Hepatocyte (in vitro differentiated cells): ENCODE data around the gene ANKRD35.

ENCODE experiments used
- CTCF ChIP-seq: fragments of 200-600 bp; sonication (generic); IDR thresholded peaks from 2 replicates; pipeline ENCODE4 v1.5.1; 2016; ENCODE audit warnings: antibody characterized with exemption, mild to moderate bottlenecking; ENCODE audit not compliant: poor library complexity
- EZH2 ChIP-seq: fragments of 200-600 bp; sonication (generic); IDR thresholded peaks from 2 replicates; pipeline ENCODE4 v1.6.1; 2016; ENCODE audit warnings: antibody characterized with exemption, mild to moderate bottlenecking, borderline replicate concordance

GRCh38 chr1:145906954-145907753, 21.5 kb upstream of the ANKRD35 start:
- TF ChIP-seq CTCF, result no peak
- TF ChIP-seq EZH2, result no peak
